Measurements from ENCODE around the gene CBFA2T2. TPM values are rescaled to one million over a fixed set of nuclear protein-coding genes. Genes with fewer than 3 reads are reported as not detected.
A peak's percentile ranks its signal among the peaks of the same experiment; 100 is the strongest.

Gene CBFA2T2
- total RNA-seq, 3 donors from 2014 or later (not counting 1 experiment from before 2014, with no cell fraction given) = 16.5 to 27.5 (median 18.5) TPM

GRCh38 chr20:33673114-33673409 is 183.2 kb downstream of the CBFA2T2 start:
- H3K27me3 Mint-ChIP-seq (ENCODE audit: low read depth in 2 of 2) = no peaks in the 10 kb centered on the region
- H3K27ac Mint-ChIP-seq = peak overlapping the region in 1 of 2 donors; percentile 87
- no peaks in the 10 kb centered on the region for H3K9me3 Mint-ChIP-seq
- H3K36me3 ChIP-seq (ENCODE audit: control insufficient read depth, insufficient read depth, low read length) = no peaks in the 10 kb centered on the region
- no peaks in the 10 kb centered on the region for H3K36me3 Mint-ChIP-seq
- 96% methylated on average over 4 of the region's 4 CpGs for WGBS (ENCODE audit: insufficient coverage)
- ATAC-seq (no peak), DNase-seq (no peak)
- H3K4me1 Mint-ChIP-seq = peaks cover 6 to 30% of the 10 kb centered on the region in 2 donors
- H3K4me3 Mint-ChIP-seq = peak overlapping the region; percentile 84
- H3K27ac ChIP-seq (ENCODE audit: low read length) = no peak overlapping the region
- no peaks in the 10 kb centered on the region for H3K9me3 ChIP-seq (ENCODE audit: control insufficient read depth, insufficient read depth, low read length)
- peaks cover 31% of the 10 kb centered on the region for H3K4me1 ChIP-seq (ENCODE audit: control insufficient read depth, insufficient read depth, low read length)
- no peak for TF ChIP-seq CTCF (IDR thresholded peaks at IDR 0.05)
- no peaks in the 10 kb centered on the region for H3K27me3 ChIP-seq (ENCODE audit: control insufficient read depth, insufficient read depth, low read length)
- intact Hi-C loops (cut with micrococcal nuclease) = no loop called here
- no peak overlapping the region for H3K4me3 ChIP-seq (ENCODE audit: low read length)

- no peak for DNase-seq
- Mint-ChIP-seq H3K27me3 (ENCODE audit: low read depth in 2 of 2) (no peaks in the 10 kb centered on the region), H3K36me3 (no peaks in the 10 kb centered on the region), H3K4me1 (peaks cover 6 to 26% of the 10 kb centered on the region in 2 donors), H3K9me3 (no peaks in the 10 kb centered on the region), H3K27ac (peak overlapping the region in 1 of 2 donors; percentile 87), H3K4me3 (peak overlapping the region; percentile 84)
- ATAC-seq = no peak
- peaks cover 25% of the 10 kb centered on the region for H3K4me1 ChIP-seq (ENCODE audit: control insufficient read depth, insufficient read depth, low read length)
- peak overlapping the region; percentile 47 for H3K4me3 ChIP-seq (ENCODE audit: low read length)
- intact Hi-C loops (cut with micrococcal nuclease) = no loop called here
- no peaks in the 10 kb centered on the region for H3K36me3 ChIP-seq (ENCODE audit: control insufficient read depth, insufficient read depth, low read length)
- 30% methylated on average over 29 of the region's 29 CpGs for WGBS (ENCODE audit: insufficient coverage)
- no peak overlapping the region for H3K27ac ChIP-seq (ENCODE audit: low read length)
- no peak for TF ChIP-seq CTCF (IDR thresholded peaks at IDR 0.05)
- H3K9me3 ChIP-seq (ENCODE audit: control insufficient read depth, insufficient read depth, low read length) = no peaks in the 10 kb centered on the region
- no peaks in the 10 kb centered on the region for H3K27me3 ChIP-seq (ENCODE audit: control insufficient read depth, insufficient read depth, low read length)
Observed at GRCh38 chr20:33673410-33674293, 183.8 kb downstream of the CBFA2T2 start.

- Histone ChIP-seq H3K4me3 (ENCODE audit: low read length) (peak within 1 kb of the TSS; percentile 47), H3K36me3 (ENCODE audit: control insufficient read depth, insufficient read depth, low read length) (no peaks in the 10 kb centered on the region), H3K4me1 (ENCODE audit: control insufficient read depth, insufficient read depth, low read length) (peaks cover 32% of the 10 kb centered on the region), H3K9me3 (ENCODE audit: control insufficient read depth, insufficient read depth, low read length) (no peaks in the 10 kb centered on the region), H3K27me3 (ENCODE audit: control insufficient read depth, insufficient read depth, low read length) (no peaks in the 10 kb centered on the region), H3K27ac (ENCODE audit: low read length) (no peak within 1 kb of the TSS)
- no peaks in the 10 kb centered on the region for H3K36me3 Mint-ChIP-seq
- intact Hi-C loops (cut with micrococcal nuclease) = no loop called here
- H3K27ac Mint-ChIP-seq = peak within 1 kb of the TSS; percentile 5 to 87
- DNase-seq (peak; percentile 70 to 73), ATAC-seq (peak; percentile 90 to 93 (median 92))
- 12% methylated on average over 73 of the region's 73 CpGs for WGBS (ENCODE audit: insufficient coverage)
- peaks cover 6 to 27% of the 10 kb centered on the region in 2 donors for H3K4me1 Mint-ChIP-seq
- H3K9me3 Mint-ChIP-seq = no peaks in the 10 kb centered on the region
- no peaks in the 10 kb centered on the region for H3K27me3 Mint-ChIP-seq (ENCODE audit: low read depth in 2 of 2)
- peak within 1 kb of the TSS; percentile 84 for H3K4me3 Mint-ChIP-seq
- no peak for TF ChIP-seq CTCF (IDR thresholded peaks at IDR 0.05)
Observed at GRCh38 chr20:33674294-33675135, 184.6 kb downstream of the CBFA2T2 start, which contains the start of gene NECAB3. TSS of gene NECAB3 (minus strand) at chr20:33674428. CDS start at chr20:33674352, 76 bp downstream.
